Stimulated activated CD8-positive, alpha-beta memory T cell treated with anti-CD3 and anti-CD28 coated beads, Interleukin-4, amount 100 ng/mL, for 24 hours (primary cell): ENCODE data around the gene SLC7A1.

Source experiments
- DNase-seq: peaks from one replicate; pipeline ENCODE4 v3.0.0-alpha.2; 2020; ENCODE audit warnings: low read depth

The SLC7A1 gene

GRCh38 chr13:29530901-29531300, 64.6 kb downstream of the SLC7A1 start:
- DNase-seq = no peak

GRCh38 chr13:29529754-29530153, 65.7 kb downstream of the SLC7A1 start:
- no peak for DNase-seq

- DNase-seq = no peak
Measured at GRCh38 chr13:29527916-29528315, 67.6 kb downstream of the SLC7A1 start.

- no peak for DNase-seq
Measured at GRCh38 chr13:29527511-29527910, 68.0 kb downstream of the SLC7A1 start.

- DNase-seq = no peak
Measured at GRCh38 chr13:29526741-29527140, 68.7 kb downstream of the SLC7A1 start.

- no peak for DNase-seq
Measured at GRCh38 chr13:29525757-29526156, 69.7 kb downstream of the SLC7A1 start.

GRCh38 chr13:29524641-29525040, 70.8 kb downstream of the SLC7A1 start:
- DNase-seq = no peak

- DNase-seq = no peak
Measured at GRCh38 chr13:29524176-29524575, 71.3 kb downstream of the SLC7A1 start.

GRCh38 chr13:29523199-29523961, 72.1 kb downstream of the SLC7A1 start:
- no peak for DNase-seq

GRCh38 chr13:29522044-29522685, 73.3 kb downstream of the SLC7A1 start:
- no peak for DNase-seq

- no peak for DNase-seq
Measured at GRCh38 chr13:29521336-29521735, 74.2 kb downstream of the SLC7A1 start.

GRCh38 chr13:29520671-29521070, 74.8 kb downstream of the SLC7A1 start:
- DNase-seq = no peak

- no peak for DNase-seq
Measured at GRCh38 chr13:29519921-29520320, 75.6 kb downstream of the SLC7A1 start.

- DNase-seq = no peak
Measured at GRCh38 chr13:29516880-29517279, 78.6 kb downstream of the SLC7A1 start.

- no peak for DNase-seq
Measured at GRCh38 chr13:29516012-29516411, 79.5 kb downstream of the SLC7A1 start.

- no peak for DNase-seq
Measured at GRCh38 chr13:29515372-29515771, 80.1 kb downstream of the SLC7A1 start.

- no peak for DNase-seq
Measured at GRCh38 chr13:29514720-29515310, 80.7 kb downstream of the SLC7A1 start.

- no peak for DNase-seq
Measured at GRCh38 chr13:29513981-29514719, 81.3 kb downstream of the SLC7A1 start.

- DNase-seq = no peak
Measured at GRCh38 chr13:29513002-29513980, 82.2 kb downstream of the SLC7A1 start.

- DNase-seq = no peak
Measured at GRCh38 chr13:29511980-29512379, 83.5 kb downstream of the SLC7A1 start.

- no peak for DNase-seq
Measured at GRCh38 chr13:29511106-29511796, 84.2 kb downstream of the SLC7A1 start.
